Right lobe of liver (tissue), 4 donors: ENCODE data around the gene C16orf54.
"Not testable (repeated sequence)": the region's sequence is repeated elsewhere in the genome, so short reads cannot be mapped to it uniquely, and the experiment has no call there.

Experiments
- POLR2A ChIP-seq: fragments of 450-650 bp; IDR thresholded peaks from one replicate; pipeline ENCODE4 v1.6.1; 2017; ENCODE audit warnings: antibody characterized with exemption, mild to moderate bottlenecking
- TF ChIP-seq, protein P1 (sequence below), 4 donors: fragments of 200-600 bp in 3 of 4; fragments of 450-650 bp in 1 of 4; IDR thresholded peaks; one replicate each; pipeline versions ENCODE4 v1.5.1 to v1.8.0; 2016 to 2022; ENCODE audit warnings: antibody characterized with exemption in 4 of 4, mild to moderate bottlenecking in 2 of 4
- donor health status: DM: no; HTN: no; CAD: no.
- donor health status: DM: no; HTN: no; CAD: no.
- donor health status: DM: no; HTN: yes; CAD: no.

DNA sequence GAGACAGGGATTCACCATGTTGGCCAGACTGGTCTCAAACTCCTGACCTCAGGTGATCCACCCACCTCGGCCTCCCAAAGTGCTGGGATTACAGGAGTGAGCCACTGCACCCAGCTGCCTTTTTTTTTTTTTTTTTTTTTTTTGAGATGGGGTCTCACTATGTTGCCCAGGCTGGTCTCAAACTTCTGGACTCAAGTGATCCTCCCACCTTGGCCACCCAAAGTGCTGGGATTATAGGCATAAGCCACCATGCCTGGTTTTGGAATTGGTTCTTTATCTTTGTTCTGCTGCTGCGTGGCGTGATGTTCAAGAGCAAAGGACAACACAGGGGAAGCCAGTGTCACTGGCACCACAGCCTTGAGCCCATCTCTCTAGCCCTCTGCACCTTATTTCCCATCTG, 50.1 kb downstream of the C16orf54 start:
- TF ChIP-seq, protein P1, sequence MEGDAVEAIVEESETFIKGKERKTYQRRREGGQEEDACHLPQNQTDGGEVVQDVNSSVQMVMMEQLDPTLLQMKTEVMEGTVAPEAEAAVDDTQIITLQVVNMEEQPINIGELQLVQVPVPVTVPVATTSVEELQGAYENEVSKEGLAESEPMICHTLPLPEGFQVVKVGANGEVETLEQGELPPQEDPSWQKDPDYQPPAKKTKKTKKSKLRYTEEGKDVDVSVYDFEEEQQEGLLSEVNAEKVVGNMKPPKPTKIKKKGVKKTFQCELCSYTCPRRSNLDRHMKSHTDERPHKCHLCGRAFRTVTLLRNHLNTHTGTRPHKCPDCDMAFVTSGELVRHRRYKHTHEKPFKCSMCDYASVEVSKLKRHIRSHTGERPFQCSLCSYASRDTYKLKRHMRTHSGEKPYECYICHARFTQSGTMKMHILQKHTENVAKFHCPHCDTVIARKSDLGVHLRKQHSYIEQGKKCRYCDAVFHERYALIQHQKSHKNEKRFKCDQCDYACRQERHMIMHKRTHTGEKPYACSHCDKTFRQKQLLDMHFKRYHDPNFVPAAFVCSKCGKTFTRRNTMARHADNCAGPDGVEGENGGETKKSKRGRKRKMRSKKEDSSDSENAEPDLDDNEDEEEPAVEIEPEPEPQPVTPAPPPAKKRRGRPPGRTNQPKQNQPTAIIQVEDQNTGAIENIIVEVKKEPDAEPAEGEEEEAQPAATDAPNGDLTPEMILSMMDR (IDR thresholded peaks at IDR 0.05): not testable (repeated sequence)
- not testable (repeated sequence) for TF ChIP-seq POLR2A
